Fibroblast of lung (primary cell): ENCODE measurements around the gene RBM12.

Experiments
- CTCF ChIP-seq, 2 donors: IDR thresholded peaks in 1 of 2; conservative IDR thresholded peaks in 1 of 2; 1 replicate in 1 of 2; 2 replicates in 1 of 2; pipeline ENCODE4 v1.5.1; 2011 to 2012; ENCODE audit warnings: low read length in 2 of 2, control low read depth in 1 of 2, inconsistent platforms in 1 of 2, low read depth in 1 of 2, mild to moderate bottlenecking in 1 of 2
- EZH2 ChIP-seq: IDR thresholded peaks from 2 replicates; pipeline ENCODE4 v1.5.1; 2012; ENCODE audit warnings: low read length, control low read depth, mild to moderate bottlenecking; ENCODE audit errors: missing control alignments

- TF ChIP-seq CTCF (conservative IDR thresholded peaks at IDR 0.05 in 1 of 2, IDR thresholded peaks at IDR 0.05 in 1 of 2; ENCODE audit: low read depth in 1 of 2, low read length in 2 of 2) (no peak), EZH2 (no peak)
Measured at GRCh38 chr20:35680452-35681183, 15.9 kb upstream of the RBM12 start.
